GM20431 (cell line): Measurements from ENCODE around the gene PDE4DIP.
"Not testable (repeated sequence)": the region's sequence is repeated elsewhere in the genome, so short reads cannot be mapped to it uniquely, and the experiment has no call there.

Experiments used
- in situ Hi-C: fragments of 300-500 bp; cut with MseI, MboI; formaldehyde crosslinking; loops from one replicate; pipeline ENCODE4 v1.15.0; 2020; ENCODE audit warnings: low sequenced_read_pairs; ENCODE audit not compliant: unreplicated experiment

Gene PDE4DIP

DNA sequence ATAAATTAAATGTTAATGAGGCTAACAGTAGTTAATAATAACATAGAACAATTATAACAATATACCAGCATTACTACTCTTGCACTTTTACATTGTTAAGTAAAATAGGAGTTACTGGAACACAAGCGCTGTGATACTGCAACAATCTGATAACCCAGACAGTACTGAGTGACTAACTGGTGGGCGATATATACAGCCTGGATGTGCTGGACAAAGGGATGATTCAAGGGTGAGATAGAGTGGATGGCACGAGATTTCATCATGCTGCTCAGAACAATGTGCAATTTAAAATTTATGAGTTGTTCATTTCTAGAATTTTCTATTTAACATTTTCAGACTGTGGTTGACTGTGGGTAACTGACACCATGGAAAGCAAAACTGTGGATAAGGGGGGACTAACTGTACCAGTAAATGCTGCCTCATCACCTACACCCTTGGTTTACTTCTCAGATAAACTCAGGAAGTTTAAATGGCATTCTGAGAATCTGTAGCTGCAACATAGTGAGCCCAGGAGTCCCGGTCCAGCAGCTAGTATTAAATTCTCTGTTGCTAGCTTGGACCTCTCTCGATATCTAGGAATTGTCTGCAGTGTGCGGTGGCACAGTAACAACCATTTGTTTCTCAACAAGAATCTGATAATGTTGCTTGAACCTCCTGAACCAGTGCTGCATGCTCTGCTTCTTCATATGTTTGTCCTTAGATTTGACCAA lies 24.9 kb downstream of the PDE4DIP start:
- in situ Hi-C loops: not testable (repeated sequence)

DNA sequence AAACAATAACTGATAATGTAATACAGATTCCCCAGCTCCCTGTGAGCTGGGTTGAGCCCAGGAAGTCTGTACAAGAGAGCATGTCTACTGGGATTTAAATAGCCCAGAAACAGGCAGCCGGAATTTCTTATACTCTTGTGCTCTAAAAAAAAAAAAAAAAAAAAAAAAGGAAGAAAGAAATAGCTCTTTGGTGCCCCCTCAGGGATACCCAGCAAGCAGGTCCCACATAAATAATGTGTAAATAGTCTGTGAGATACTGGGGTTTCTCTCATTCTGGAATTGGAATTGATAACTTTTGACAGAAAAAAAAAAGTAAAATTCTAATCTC lies 25.4 kb downstream of the PDE4DIP start:
- in situ Hi-C loops: not testable (repeated sequence)

DNA sequence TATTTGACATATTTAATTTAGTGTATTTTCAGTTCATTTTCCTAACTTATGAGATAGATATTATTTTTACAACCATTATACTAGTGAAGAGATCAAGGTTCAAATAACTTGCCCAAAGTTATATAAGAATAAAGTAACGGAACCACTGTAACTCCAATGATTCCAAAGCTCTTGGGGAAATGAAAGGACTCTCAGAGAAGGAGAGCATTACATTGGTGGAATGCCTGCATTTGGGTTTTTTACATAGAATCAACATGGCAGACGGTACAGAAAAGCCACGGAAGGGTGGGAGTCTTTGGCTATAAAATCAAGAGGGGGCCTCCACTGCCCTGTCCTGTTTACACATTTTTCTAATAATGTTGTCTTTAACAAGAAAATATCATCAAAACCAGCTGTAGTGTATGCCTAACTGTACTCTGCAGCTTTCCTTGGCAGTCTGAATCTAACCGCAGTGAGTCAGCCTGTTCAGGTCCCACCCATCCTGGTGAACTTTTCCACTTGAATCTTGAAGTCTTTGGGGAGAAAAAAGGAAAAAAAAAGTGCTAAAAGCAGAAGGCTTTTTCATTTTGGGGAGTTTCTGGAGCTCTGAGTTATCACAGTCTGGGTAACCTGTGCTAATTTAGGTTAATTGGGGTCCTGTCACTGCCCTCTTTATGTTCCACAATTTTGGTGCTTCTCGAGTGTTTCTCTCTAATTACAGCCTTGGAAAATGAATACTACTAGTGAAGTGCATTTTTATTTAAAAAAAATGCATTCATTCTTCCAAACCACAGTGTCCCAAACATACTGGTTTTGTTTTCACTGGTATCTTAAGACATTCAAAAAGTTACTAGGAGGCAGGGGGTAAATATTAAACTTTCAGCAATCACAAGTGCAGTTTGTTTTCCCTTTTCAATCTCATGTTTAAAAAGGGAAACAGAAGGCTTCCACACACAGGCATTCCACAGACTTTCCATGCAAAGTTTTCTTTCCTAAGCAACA lies 30.5 kb downstream of the PDE4DIP start:
- in situ Hi-C loops: not testable (repeated sequence)

DNA sequence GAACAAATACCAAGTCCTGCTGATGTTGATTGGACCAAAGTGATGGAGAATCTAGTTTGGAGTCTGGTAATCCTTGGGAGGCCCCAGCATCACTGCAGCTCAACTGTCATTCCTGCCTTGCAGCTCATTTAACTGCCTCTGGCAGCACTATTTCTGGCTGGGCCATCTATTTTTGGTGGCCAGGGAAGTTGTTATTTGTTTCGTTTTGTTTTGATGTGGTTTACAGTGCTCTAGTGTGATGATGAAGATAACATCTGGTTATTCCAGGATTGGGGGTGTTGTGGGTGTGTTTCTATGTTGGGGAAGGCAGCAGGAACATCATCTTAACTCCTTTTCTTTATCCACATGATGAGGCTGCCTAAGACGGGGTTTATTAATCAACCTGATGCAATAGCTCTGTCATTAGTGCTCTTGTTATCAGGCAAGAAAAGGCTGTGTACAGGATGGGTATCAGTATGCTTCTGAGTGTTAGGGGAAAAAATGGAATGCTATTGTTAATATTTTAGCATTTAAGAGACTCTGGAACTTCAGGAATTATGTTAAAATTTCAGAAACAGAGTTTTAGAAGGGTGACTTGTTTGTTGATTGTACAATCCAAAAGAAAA lies 35.7 kb downstream of the PDE4DIP start:
- in situ Hi-C loops: not testable (repeated sequence)

DNA sequence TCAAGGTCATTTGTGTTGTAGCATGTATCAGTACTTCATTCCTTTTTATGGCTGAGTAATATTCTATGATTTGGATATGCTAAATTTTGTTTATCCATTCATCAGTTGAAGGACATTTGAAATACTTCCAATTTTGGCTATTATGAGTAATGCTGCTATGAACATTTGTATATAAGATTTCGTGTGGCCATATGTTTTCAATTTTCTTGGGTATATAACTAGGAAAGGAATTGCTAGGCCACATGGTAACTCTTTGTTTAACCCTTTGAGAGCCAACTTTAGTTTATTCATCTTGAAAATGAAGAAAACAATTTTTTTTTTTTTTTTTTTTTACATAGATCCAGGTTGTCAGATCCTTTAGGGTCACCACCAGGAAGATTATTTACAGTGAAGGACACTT lies 37.0 kb downstream of the PDE4DIP start:
- in situ Hi-C loops: not testable (repeated sequence)

DNA sequence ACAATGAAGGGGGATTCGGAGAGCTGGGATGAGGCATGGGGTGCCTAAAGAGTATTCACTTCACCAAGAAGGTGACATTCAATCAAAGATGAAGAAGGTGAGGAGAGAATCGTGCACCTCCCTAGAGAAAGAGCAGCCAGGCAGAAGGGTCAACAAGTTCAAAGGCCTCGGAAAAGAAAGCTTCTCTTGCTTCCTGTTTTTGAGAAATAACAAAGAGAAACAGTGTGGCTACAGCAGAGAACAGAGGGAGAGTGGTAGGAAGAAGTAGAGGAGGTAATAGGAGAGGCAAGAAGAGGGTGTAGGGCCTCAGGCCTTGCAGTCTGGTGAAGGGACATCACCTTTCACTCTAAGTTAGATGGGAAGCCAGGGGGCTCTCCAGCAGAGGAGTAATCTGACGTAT lies 41.0 kb downstream of the PDE4DIP start:
- in situ Hi-C loops: not testable (repeated sequence)

DNA sequence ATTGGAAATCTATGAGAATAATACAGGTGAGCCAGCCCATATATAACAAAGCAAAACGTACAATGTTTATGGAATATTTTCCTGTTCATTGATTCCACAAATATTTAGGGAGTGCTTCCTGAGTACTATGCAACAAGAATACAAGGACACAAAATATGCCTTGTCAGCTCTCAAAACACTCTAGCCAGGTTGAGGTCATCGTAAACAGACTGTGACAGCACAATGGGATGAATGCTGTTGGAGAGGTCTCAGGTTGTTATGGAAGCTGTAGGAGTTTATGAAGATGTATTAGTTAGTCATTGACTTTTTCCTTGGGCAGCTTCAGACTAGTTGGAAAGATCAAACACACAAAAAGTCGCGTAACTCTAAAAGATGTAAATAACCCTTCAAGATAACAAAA lies 42.1 kb downstream of the PDE4DIP start:
- in situ Hi-C loops: not testable (repeated sequence)

DNA sequence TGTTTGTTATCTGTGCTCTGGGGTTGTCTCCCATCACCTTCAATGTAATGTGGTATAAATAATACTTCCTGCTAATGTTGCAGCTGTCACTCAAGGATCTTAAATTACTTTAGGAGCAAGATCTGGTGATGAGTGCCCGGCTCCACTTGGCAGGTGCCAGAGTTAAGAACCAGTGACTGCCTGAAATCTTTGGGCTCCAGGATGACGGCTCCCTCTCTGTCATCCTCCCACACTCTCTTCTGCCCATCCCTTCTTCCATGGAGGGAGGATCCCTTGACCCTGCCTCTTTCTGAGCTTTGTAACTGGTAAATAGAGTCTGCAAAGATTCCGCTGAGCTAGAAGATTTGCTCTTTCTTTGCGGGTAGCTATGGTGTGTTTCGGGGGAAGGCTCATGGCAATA lies 44.4 kb downstream of the PDE4DIP start:
- in situ Hi-C loops: not testable (repeated sequence)

DNA sequence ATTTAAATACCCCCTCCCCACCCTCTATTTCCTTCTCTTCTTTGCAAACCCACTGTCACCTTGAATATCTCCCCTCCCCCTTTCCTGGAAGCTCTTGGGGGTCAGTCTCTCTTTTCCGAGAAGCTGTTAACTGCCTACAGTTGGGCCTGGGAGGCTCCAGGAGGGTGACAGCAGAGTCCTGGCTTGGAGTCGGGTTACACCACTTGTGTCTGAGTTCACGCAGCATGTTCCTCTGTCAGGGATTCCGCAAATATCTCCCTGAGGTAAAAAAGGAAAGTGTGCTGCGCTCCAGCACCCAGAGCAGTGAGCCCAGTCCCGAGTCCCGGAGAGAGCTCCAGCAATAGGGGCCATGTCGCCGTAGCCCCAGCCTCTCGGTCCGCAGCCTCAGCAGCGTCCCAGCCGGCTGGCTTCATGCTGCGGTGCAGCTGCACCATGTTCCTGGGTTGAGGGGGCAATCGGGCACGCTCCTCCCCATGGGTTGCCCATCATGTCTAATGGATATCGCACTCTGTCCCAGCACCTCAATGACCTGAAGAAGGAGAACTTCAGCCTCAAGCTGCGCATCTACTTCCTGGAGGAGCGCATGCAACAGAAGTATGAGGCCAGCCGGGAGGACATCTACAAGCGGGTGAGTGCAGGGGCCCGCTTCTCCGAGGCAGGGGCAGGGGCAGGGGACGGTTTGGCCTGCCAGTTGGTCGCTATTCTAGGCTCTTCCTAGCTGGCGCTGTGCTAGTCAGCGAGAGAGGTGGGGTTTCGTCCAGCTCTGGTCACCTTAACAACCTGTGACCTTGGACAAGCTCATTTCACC lies 45.2 kb downstream of the PDE4DIP start:
- in situ Hi-C loops: not testable (repeated sequence)

DNA sequence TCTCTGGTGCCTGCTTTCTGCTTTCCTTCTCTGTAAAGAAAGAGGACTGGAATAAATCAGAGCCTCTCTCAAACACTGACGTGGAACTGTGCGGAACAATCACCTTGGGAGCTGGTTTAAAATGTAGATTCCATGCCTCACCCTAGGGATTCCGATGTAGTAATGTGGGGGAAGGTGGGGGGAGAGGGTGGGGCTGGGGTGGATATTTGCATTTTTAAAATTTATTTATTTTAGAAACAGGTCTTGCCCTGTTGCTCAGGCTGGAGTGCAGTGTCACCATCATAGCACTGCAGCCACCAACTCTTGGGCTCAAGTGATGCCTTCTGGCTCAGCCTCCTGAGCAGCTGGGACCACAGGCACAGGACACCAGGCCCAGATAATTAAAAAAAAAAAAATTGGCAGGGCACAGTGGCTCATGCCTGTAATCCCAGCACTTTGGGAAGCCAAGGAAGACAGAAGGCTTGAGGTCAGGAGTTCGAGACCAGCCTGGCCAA lies 45.9 kb downstream of the PDE4DIP start:
- in situ Hi-C loops: not testable (repeated sequence)

DNA sequence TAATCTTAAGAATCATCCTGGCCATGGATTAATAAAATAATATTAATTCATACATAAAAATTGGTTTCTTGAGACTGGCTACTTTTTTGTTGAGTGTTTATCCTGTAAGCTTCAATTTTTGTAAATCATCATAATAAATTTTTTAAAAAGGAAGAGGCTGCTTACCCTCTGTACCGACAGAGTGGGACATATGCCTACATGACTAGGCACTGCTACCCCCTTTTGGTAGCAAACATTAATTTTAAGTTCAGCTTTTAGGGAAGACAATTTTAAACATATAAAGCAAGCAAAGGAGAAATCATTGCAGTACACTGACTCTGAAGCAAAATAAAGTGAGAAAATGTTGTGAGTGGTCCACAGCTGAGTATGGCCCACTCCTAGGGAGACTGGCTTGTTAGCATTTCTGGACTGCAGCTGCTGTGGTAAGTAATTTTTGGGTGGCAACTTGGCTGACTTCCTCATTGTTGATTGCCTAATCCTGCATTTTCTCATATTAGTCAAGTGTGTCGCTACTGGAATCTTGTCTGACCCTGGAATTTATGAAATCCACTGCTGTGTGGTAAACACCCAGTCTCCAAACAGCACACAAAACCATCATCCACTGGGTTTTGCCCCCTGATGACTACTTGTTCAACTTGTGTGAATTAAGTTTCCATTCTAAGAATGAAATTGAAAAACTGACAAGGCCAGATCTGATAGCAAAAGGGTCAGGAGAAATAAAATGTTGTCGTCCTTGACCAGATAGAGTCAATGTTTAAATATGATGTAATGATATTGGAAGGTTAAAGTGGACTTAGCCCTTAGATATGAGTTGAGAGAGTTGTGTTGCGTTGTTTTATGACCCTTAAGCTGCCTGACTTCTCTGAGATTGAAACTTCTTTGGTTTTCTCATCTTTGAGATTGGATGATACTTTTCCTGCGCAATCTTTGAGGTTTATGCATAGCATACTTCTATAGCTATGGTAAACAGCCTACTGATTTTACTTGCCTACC lies 50.4 kb downstream of the PDE4DIP start:
- in situ Hi-C loops: not testable (repeated sequence)

DNA sequence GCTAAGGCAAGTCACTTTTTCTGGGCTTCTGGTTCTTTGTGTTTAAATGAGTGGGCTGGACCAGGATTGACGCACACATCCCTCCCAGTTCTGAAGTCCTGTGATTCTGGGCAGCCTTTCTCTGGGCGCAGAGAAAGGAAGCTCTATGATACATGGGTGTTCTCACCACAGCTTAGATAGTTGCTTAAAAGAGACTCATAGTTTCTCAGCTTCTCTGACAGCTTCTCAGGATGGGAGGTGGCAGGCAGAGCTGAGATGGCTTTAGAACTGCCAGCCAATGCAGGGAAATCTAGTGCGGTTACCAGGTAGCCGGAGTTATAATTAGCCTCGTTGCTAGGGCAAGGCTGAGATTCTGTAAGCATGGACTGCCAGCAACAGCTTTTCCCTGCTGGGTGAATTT lies 55.8 kb downstream of the PDE4DIP start:
- in situ Hi-C loops: not testable (repeated sequence)

DNA sequence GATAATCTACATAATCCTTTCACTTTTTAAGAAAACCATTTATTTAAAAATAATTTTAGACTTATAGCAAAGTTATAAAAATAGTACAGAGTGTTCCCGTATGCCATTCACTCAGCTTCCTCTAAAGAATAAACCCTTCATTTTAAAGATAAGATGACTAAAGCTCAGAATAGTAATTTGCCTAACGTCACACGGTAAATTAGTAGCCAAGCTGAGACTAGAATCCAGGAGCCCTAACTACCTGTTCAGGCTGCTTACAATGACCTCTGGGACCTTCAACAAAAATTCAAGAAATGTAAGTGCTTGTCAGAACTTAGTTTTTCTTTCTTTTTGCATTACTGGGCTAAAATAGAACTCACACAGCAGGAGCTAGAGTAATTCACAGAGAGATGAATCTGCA lies 56.5 kb downstream of the PDE4DIP start:
- in situ Hi-C loops: not testable (repeated sequence)

DNA sequence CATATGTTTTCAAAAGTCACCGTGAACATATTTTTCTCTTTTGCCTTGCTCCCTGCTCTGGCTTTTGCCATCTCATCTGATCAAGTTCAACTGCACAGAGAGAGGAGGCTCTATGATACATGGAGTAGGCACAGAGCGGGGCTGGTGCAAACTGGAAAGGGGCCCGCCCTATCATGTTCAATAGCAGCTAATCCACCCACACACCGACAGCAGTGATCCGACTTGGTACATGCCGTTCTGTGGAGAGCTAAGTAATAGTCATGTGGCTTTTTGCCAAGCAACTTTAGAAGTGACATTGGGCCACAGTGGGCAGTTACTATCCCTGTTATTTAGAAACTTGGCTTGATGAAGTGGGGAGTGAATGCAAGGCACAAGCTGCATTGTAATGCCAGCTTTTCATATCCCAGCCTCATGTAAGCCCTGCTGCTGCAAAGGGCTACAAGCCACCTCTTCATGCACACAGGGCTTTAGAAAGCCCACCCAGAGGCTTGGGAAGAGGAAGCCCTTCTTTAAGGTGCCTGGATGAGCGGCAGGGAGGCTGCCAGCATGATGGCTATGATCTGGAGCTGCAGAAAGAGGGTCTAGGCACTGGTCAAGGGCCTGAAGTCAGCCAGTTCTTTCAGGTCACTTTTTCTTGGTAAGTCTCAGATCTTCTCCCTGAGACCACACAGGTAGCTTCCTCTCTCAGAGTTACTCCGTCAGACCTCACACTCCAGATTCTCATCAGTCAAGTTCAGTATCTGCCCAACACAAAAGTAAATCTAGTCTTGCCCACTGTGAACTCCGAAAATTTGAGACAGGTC lies 57.1 kb downstream of the PDE4DIP start:
- in situ Hi-C loops: not testable (repeated sequence)

DNA sequence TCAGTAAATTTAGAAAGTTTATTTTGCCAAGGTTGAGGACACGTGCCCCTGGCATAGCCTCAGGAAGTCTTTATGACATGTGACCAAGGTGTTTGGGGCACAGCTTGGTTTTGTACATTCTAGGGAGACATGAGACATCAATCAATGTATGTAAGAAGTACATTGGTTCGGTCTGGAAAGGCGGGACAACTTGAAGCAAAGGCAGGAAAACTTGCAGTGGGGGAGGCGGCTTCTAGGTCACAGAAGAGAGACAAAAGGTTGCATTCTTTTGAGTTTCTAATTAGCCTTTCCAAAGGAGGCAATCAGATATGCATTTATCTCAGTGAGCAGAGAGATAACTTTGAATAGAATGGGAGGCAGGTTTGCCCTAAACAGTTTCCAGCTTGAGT lies 57.7 kb downstream of the PDE4DIP start:
- in situ Hi-C loops: not testable (repeated sequence)

DNA sequence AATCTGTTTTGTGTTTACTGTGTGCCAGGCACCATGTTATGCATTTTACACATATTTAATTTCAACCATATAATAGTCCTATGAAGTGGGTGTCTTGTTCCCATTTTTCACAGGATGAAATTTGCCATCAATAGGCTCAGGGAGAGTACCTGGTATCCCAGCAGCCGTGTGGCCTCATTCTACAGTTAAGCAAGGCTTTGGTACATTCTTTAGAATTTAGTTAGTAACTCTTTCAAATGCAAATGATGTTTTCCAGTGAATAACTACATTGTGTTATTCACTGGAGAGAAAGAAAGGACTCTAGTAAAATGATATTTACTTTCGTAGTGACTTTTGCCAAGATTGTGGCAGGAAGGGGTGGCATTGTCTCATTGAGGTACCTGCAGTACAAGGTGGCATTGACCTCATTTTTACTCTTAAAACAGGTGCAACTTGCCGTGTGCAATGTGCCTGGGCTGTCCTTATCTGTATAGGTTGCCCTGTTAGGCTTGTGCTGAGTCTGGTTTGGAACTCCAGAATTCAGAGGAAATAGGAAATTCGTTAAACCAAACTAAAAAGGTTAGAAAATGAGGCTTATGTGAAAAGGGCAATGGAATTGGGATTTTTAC lies 65.1 kb downstream of the PDE4DIP start:
- in situ Hi-C loops: not testable (repeated sequence)

DNA sequence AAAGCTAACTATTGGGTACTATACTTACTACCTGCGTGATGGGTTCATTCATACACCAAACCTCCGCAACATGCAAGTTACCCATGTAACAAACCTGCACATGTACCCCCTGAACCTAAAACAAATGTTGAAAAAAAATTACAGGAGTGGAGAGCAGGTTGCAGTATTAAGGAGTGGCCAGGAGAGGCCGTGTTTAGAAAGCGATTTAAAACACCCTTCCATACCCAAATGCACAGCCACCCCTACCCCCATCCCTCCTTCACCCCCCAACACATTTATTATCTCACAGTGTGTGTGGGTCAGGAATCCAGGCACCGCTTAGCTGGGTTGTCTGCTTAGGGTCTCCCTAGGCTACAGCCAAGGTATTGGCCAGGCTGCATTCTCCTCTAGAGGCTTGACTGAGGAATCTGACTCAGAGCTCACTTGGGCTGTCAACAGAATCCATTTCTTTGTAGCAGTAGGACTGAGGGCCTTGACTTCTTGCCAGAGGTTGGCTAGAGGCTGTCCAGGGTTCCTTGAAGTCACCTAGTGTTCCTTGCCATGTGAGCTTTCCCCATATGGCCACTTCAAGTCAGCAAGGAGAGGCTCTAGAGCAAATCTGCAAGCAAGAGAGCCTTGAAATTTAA lies 67.2 kb downstream of the PDE4DIP start:
- in situ Hi-C loops: not testable (repeated sequence)
